Liver (tissue), 3 donors: Measurements from ENCODE around the gene ADGRL2.

ENCODE experiments used
- ATF3 ChIP-seq: IDR thresholded peaks from 2 replicates; pipeline ENCODE4 v1.6.1; 2016; ENCODE audit warnings: antibody characterized with exemption
- EGR1 ChIP-seq, 2 donors: IDR thresholded peaks; 2 replicates each; pipeline ENCODE4 v1.6.1; 2016 to 2018; ENCODE audit warnings: antibody characterized with exemption in 2 of 2, low read depth in 2 of 2
- HNF4A ChIP-seq, 2 donors: conservative IDR thresholded peaks; 2 replicates each; pipeline ENCODE4 v1.6.1; 2016; ENCODE audit warnings: antibody characterized with exemption in 2 of 2, mild to moderate bottlenecking in 2 of 2
- HNF4G ChIP-seq: IDR thresholded peaks from 2 replicates; pipeline ENCODE4 v1.6.1; 2016; ENCODE audit warnings: antibody characterized with exemption
- JUND ChIP-seq, 2 donors: IDR thresholded peaks; 2 replicates each; pipeline ENCODE4 v1.6.1; 2016; ENCODE audit warnings: antibody characterized with exemption in 2 of 2
- SP1 ChIP-seq: IDR thresholded peaks from 2 replicates; pipeline ENCODE4 v1.6.1; 2018; ENCODE audit warnings: antibody characterized with exemption, mild to moderate bottlenecking
- TAF1 ChIP-seq: conservative IDR thresholded peaks from 2 replicates; pipeline ENCODE4 v1.6.1; 2016; ENCODE audit warnings: antibody characterized with exemption, mild to moderate bottlenecking
- YY1 ChIP-seq: IDR thresholded peaks from 2 replicates; pipeline ENCODE4 v1.6.1; 2016; ENCODE audit warnings: antibody characterized with exemption, mild to moderate bottlenecking
- TF ChIP-seq, protein P1 (sequence below): fragments of 150-350 bp; IDR thresholded peaks from 2 replicates; pipeline ENCODE4 v1.5.1; 2017; ENCODE audit warnings: improper control_type of control experiment, low read depth, low read length; ENCODE audit not compliant: missing input control
- TF ChIP-seq, protein P2 (sequence below): IDR thresholded peaks from 2 replicates; pipeline ENCODE4 v1.6.1; 2016; ENCODE audit warnings: antibody characterized with exemption, mild to moderate bottlenecking
- donor health status: healthy.
- donor health status: healthy.

DNA sequence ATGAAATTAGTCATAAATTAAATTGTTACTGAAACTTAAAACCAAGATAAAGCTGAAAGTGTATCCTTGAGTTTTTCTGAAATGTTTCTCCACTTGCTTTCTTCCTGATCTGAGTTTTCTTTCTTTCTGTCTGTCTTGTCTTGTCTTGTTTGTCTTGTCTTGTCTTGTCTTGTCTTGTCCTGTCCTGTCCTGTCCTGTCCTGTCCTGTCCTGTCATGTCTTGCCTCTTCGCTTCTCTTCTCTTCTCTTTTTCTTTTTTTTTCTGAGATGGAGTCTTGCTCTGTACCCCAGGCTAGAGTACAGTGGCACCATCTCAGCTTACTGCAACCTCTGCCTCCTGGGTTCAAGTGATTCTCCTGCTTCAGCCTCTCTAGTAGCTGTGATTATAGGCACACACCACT, 73.7 kb downstream of the ADGRL2 start:
- TF ChIP-seq, protein P1, sequence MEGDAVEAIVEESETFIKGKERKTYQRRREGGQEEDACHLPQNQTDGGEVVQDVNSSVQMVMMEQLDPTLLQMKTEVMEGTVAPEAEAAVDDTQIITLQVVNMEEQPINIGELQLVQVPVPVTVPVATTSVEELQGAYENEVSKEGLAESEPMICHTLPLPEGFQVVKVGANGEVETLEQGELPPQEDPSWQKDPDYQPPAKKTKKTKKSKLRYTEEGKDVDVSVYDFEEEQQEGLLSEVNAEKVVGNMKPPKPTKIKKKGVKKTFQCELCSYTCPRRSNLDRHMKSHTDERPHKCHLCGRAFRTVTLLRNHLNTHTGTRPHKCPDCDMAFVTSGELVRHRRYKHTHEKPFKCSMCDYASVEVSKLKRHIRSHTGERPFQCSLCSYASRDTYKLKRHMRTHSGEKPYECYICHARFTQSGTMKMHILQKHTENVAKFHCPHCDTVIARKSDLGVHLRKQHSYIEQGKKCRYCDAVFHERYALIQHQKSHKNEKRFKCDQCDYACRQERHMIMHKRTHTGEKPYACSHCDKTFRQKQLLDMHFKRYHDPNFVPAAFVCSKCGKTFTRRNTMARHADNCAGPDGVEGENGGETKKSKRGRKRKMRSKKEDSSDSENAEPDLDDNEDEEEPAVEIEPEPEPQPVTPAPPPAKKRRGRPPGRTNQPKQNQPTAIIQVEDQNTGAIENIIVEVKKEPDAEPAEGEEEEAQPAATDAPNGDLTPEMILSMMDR, result no peak
- TF ChIP-seq SP1 (no peak), JUND (IDR thresholded peaks at IDR 0.05) (no peak), EGR1 (IDR thresholded peaks at IDR 0.05; ENCODE audit: low read depth in 2 of 2) (no peak), HNF4G (no peak), ATF3 (no peak), HNF4A (conservative IDR thresholded peaks at IDR 0.05) (no peak), YY1 (no peak), TAF1 (no peak)
- TF ChIP-seq, protein P2, sequence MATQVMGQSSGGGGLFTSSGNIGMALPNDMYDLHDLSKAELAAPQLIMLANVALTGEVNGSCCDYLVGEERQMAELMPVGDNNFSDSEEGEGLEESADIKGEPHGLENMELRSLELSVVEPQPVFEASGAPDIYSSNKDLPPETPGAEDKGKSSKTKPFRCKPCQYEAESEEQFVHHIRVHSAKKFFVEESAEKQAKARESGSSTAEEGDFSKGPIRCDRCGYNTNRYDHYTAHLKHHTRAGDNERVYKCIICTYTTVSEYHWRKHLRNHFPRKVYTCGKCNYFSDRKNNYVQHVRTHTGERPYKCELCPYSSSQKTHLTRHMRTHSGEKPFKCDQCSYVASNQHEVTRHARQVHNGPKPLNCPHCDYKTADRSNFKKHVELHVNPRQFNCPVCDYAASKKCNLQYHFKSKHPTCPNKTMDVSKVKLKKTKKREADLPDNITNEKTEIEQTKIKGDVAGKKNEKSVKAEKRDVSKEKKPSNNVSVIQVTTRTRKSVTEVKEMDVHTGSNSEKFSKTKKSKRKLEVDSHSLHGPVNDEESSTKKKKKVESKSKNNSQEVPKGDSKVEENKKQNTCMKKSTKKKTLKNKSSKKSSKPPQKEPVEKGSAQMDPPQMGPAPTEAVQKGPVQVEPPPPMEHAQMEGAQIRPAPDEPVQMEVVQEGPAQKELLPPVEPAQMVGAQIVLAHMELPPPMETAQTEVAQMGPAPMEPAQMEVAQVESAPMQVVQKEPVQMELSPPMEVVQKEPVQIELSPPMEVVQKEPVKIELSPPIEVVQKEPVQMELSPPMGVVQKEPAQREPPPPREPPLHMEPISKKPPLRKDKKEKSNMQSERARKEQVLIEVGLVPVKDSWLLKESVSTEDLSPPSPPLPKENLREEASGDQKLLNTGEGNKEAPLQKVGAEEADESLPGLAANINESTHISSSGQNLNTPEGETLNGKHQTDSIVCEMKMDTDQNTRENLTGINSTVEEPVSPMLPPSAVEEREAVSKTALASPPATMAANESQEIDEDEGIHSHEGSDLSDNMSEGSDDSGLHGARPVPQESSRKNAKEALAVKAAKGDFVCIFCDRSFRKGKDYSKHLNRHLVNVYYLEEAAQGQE, result no peak
